ENCODE results near the gene TTC33.

- no peak for TF ChIP-seq CTCF (conservative IDR thresholded peaks at IDR 0.05)
- TF ChIP-seq ZFX (IDR thresholded peaks at IDR 0.05), result no peak
Measured at GRCh38 chr5:40665635-40666298, 90.0 kb downstream of the TTC33 start.

Data from C4-2B (cell line).